ENCODE measurements around the gene GLOD4.
"Not testable (repeated sequence)": the region's sequence is repeated elsewhere in the genome, so short reads cannot be mapped to it uniquely, and the experiment has no call there.

Gene GLOD4

GRCh38 chr17:796609-797008, 14.5 kb upstream of the GLOD4 start:
- DNase-seq (ENCODE audit: low read depth) = no peak
- no peak for TF ChIP-seq CTCF (IDR thresholded peaks at IDR 0.05; ENCODE audit: insufficient read depth, low read depth, low read length, missing control alignments)
- H3K4me3 ChIP-seq (ENCODE audit: low read depth, low read length) = no peak overlapping the region

GRCh38 chr17:795721-796120, 13.6 kb upstream of the GLOD4 start:
- DNase-seq (ENCODE audit: low read depth) = no peak
- no peak for TF ChIP-seq CTCF (IDR thresholded peaks at IDR 0.05; ENCODE audit: insufficient read depth, low read depth, low read length, missing control alignments)

GRCh38 chr17:795276-795675, 13.2 kb upstream of the GLOD4 start:
- no peak overlapping the region for H3K4me3 ChIP-seq (ENCODE audit: low read depth, low read length)
- TF ChIP-seq CTCF (IDR thresholded peaks at IDR 0.05; ENCODE audit: insufficient read depth, low read depth, low read length, missing control alignments) = no peak

More at GRCh38 chr17:795721-796120, 13.6 kb upstream of the GLOD4 start:
- H3K4me3 ChIP-seq (ENCODE audit: low read depth, low read length) = no peak overlapping the region

GRCh38 chr17:794876-795275, 12.8 kb upstream of the GLOD4 start:
- TF ChIP-seq CTCF (IDR thresholded peaks at IDR 0.05; ENCODE audit: insufficient read depth, low read depth, low read length, missing control alignments) = peak; percentile 68
- H3K4me3 ChIP-seq (ENCODE audit: low read depth, low read length) = no peak overlapping the region
- DNase-seq (ENCODE audit: low read depth) = peak; percentile 51

More at GRCh38 chr17:795276-795675, 13.2 kb upstream of the GLOD4 start:
- no peak for DNase-seq (ENCODE audit: low read depth)

GRCh38 chr17:792277-792676, 10.2 kb upstream of the GLOD4 start:
- no peak for TF ChIP-seq CTCF (IDR thresholded peaks at IDR 0.05; ENCODE audit: insufficient read depth, low read depth, low read length, missing control alignments)
- H3K4me3 ChIP-seq (ENCODE audit: low read depth, low read length) = no peak overlapping the region
- no peak for DNase-seq (ENCODE audit: low read depth)

GRCh38 chr17:791829-792228, 9.7 kb upstream of the GLOD4 start:
- DNase-seq (ENCODE audit: low read depth) = no peak
- no peak overlapping the region for H3K4me3 ChIP-seq (ENCODE audit: low read depth, low read length)
- TF ChIP-seq CTCF (IDR thresholded peaks at IDR 0.05; ENCODE audit: insufficient read depth, low read depth, low read length, missing control alignments) = no peak

- not testable (repeated sequence) for H3K4me3 ChIP-seq (ENCODE audit: low read depth, low read length); DNase-seq (ENCODE audit: low read depth)
Observed at GRCh38 chr17:790874-791247, 8.8 kb upstream of the GLOD4 start.

- not testable (repeated sequence) for DNase-seq (ENCODE audit: low read depth); H3K4me3 ChIP-seq (ENCODE audit: low read depth, low read length)
Observed at GRCh38 chr17:789931-790873, 8.1 kb upstream of the GLOD4 start.

Measured in GM12865 (cell line).